ENCODE results near the gene PPP2R2C. TPM values are rescaled to one million over a fixed set of nuclear protein-coding genes. Genes with fewer than 3 reads are reported as not detected.

PPP2R2C gene
- total and polyA plus RNA-seq, 2 experiments from 2014 or later, result 1.3 to 9.2 TPM

DNA sequence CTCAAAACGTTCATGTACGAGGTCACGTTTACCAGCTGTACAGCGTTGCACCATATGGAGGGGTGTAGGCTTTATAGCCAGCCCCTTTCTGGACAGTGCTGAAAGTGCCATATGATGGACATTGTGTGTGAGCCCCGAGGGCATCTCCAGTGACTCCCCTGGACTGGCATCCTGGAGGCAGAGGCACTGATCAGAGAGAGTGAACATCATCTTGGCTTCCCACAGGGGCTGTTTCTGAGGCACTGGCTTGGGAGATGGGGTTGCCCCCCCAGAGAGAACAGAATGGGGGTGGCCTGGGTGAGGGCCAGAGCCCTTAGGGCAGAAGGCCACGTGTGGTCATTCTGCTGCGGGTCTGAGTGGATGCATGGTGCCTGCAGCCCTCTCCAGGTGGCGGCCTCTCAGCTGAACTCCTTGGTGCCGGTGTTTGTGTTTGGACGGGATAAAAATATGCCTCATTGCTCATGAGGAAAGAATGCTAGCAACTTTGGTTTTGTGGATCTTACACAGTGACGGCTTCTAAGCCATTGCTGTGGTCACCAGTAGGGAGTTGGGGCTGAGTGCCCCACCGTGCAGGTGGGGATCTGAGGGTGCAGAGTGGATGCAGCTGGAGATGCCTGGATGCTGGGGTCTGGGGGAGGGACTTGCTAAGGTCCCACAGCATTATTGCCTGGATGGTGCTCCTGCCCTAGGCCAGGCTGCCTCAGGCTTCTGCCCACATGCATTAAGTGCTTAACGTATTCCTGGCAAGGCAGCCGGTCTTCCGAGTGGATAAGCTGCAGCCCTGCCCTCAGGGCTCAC, 199.4 kb downstream of the PPP2R2C start:
- Mint-ChIP-seq H3K4me3 (no peak overlapping the region), H3K4me1 (peaks cover 40% of the 10 kb centered on the region), H3K27me3 (ENCODE audit: insufficient read depth, low read depth, poor library complexity) (peaks cover 16% of the 10 kb centered on the region), H3K27ac (peak overlapping the region; percentile 62; the same call in 1 of the 2 replicates), H3K9me3 (no peaks in the 10 kb centered on the region; the same call in 1 of the 3 replicates), H3K36me3 (ENCODE audit: low read depth) (no peaks in the 10 kb centered on the region)
- H3K4me2 ChIP-seq, result no peak overlapping the region
- peaks cover 3% of the 10 kb centered on the region; the same call in 1 of the 2 replicates for H4K20me1 ChIP-seq (replicated peaks; ENCODE audit: insufficient read depth)
- H3K9me2 ChIP-seq (ENCODE audit: insufficient read depth), result no peaks in the 10 kb centered on the region
- no peak for DNase-seq (ENCODE audit: low spot score)
- no peaks in the 10 kb centered on the region for H3K36me3 ChIP-seq (ENCODE audit: insufficient read depth)
- H3F3A ChIP-seq (replicated peaks; ENCODE audit: low read depth), result no peaks in the 10 kb centered on the region
- peaks cover 18% of the 10 kb centered on the region for H3K4me1 ChIP-seq (ENCODE audit: insufficient read depth)
- H3K27ac ChIP-seq (ENCODE audit: low read depth), result no peak overlapping the region
- H3K27me3 ChIP-seq (ENCODE audit: insufficient read depth), result no peaks in the 10 kb centered on the region
- ATAC-seq, result no peak
- H3K4me3 ChIP-seq, result no peak overlapping the region
- TF ChIP-seq CREB1 (CRISPR knock-in tag; IDR thresholded peaks at IDR 0.05; ENCODE audit: low read depth), result no peak
- no peak for TF ChIP-seq EZH2 (IDR thresholded peaks at IDR 0.05; ENCODE audit: low read depth, unreplicated experiment)
- TF ChIP-seq JUNB (IDR thresholded peaks at IDR 0.05; ENCODE audit: unreplicated experiment), result no peak
- TF ChIP-seq, protein P1, sequence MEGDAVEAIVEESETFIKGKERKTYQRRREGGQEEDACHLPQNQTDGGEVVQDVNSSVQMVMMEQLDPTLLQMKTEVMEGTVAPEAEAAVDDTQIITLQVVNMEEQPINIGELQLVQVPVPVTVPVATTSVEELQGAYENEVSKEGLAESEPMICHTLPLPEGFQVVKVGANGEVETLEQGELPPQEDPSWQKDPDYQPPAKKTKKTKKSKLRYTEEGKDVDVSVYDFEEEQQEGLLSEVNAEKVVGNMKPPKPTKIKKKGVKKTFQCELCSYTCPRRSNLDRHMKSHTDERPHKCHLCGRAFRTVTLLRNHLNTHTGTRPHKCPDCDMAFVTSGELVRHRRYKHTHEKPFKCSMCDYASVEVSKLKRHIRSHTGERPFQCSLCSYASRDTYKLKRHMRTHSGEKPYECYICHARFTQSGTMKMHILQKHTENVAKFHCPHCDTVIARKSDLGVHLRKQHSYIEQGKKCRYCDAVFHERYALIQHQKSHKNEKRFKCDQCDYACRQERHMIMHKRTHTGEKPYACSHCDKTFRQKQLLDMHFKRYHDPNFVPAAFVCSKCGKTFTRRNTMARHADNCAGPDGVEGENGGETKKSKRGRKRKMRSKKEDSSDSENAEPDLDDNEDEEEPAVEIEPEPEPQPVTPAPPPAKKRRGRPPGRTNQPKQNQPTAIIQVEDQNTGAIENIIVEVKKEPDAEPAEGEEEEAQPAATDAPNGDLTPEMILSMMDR (conservative IDR thresholded peaks at IDR 0.05; ENCODE audit: low read depth in 2 of 2), result no peak
- TF ChIP-seq, protein P2, sequence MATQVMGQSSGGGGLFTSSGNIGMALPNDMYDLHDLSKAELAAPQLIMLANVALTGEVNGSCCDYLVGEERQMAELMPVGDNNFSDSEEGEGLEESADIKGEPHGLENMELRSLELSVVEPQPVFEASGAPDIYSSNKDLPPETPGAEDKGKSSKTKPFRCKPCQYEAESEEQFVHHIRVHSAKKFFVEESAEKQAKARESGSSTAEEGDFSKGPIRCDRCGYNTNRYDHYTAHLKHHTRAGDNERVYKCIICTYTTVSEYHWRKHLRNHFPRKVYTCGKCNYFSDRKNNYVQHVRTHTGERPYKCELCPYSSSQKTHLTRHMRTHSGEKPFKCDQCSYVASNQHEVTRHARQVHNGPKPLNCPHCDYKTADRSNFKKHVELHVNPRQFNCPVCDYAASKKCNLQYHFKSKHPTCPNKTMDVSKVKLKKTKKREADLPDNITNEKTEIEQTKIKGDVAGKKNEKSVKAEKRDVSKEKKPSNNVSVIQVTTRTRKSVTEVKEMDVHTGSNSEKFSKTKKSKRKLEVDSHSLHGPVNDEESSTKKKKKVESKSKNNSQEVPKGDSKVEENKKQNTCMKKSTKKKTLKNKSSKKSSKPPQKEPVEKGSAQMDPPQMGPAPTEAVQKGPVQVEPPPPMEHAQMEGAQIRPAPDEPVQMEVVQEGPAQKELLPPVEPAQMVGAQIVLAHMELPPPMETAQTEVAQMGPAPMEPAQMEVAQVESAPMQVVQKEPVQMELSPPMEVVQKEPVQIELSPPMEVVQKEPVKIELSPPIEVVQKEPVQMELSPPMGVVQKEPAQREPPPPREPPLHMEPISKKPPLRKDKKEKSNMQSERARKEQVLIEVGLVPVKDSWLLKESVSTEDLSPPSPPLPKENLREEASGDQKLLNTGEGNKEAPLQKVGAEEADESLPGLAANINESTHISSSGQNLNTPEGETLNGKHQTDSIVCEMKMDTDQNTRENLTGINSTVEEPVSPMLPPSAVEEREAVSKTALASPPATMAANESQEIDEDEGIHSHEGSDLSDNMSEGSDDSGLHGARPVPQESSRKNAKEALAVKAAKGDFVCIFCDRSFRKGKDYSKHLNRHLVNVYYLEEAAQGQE (IDR thresholded peaks at IDR 0.05; ENCODE audit: unreplicated experiment), result no peak
- no peak for TF ChIP-seq POLR2AphosphoS5 (IDR thresholded peaks at IDR 0.05; ENCODE audit: low read depth)
- no peak for TF ChIP-seq ZNF114 (CRISPR knock-in tag; IDR thresholded peaks at IDR 0.05)
- TF ChIP-seq NANOG (IDR thresholded peaks at IDR 0.05; ENCODE audit: borderline replicate concordance), result no peak
- no peak for TF ChIP-seq EZH2phosphoT487 (IDR thresholded peaks at IDR 0.05; ENCODE audit: unreplicated experiment)
- no peak overlapping the region for H2AFZ ChIP-seq
- H3K79me2 ChIP-seq (replicated peaks; ENCODE audit: insufficient read depth), result peaks cover 32% of the 10 kb centered on the region

Data from GM23338 (cell line).